Suprapubic skin (tissue), 4 donors: Measurements from ENCODE around the gene TPSB2.

Experiments used
- EP300 ChIP-seq: sonication (generic); formaldehyde crosslinking; IDR thresholded peaks from one replicate; pipeline ENCODE4 v1.6.1; 2017; ENCODE audit warnings: antibody characterized with exemption
- POLR2A ChIP-seq, 2 donors: fragments of 450-650 bp; IDR thresholded peaks; one replicate each; pipeline ENCODE4 v1.6.1; 2017; ENCODE audit warnings: antibody characterized with exemption in 2 of 2, mild to moderate bottlenecking in 2 of 2, moderate library complexity in 2 of 2
- POLR2AphosphoS5 ChIP-seq, 3 donors: sonication (generic); formaldehyde crosslinking; IDR thresholded peaks; one replicate each; pipeline ENCODE4 v1.6.1; 2017; ENCODE audit warnings: antibody characterized with exemption in 3 of 3
- TF ChIP-seq, protein P1 (sequence below), 2 donors: fragments of 200-600 bp in 1 of 2; fragments of 450-650 bp in 1 of 2; sonication (generic) in 1 of 2; IDR thresholded peaks; one replicate each; pipeline ENCODE4 v1.5.1; 2016 to 2019; ENCODE audit warnings: antibody characterized with exemption in 2 of 2, mild to moderate bottlenecking in 1 of 2, moderate library complexity in 1 of 2

DNA sequence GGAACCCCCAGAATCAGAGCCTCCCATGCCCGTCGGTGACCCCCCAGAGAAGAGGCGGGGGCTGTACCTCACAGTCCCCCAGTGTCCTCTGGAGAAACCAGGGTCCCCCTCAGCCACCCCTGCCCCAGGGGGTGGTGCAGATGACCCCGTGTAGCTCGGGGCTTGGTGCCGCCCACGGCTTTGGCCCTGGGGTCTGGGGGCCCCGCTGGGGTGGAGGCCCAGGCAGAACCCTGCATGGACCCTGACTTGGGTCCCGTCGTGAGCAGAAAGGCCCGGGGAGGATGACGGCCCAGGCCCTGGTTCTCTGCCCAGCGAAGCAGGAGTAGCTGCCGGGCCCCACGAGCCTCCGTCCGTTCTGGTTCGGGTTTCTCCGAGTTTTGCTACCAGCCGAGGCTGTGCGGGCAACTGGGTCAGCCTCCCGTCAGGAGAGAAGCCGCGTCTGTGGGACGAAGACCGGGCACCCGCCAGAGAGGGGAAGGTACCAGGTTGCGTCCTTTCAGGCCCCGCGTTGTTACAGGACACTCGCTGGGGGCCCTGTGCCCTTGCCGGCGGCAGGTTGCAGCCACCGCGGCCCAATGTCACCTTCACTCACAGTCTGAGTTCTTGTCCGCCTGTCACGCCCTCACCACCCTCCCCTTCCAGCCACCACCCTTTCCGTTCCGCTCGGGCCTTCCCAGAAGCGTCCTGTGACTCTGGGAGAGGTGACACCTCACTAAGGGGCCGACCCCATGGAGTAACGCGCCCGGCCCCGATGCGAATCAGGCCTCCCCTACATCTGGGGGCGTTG, 8.9 kb downstream of the TPSB2 start:
- TF ChIP-seq, protein P1, sequence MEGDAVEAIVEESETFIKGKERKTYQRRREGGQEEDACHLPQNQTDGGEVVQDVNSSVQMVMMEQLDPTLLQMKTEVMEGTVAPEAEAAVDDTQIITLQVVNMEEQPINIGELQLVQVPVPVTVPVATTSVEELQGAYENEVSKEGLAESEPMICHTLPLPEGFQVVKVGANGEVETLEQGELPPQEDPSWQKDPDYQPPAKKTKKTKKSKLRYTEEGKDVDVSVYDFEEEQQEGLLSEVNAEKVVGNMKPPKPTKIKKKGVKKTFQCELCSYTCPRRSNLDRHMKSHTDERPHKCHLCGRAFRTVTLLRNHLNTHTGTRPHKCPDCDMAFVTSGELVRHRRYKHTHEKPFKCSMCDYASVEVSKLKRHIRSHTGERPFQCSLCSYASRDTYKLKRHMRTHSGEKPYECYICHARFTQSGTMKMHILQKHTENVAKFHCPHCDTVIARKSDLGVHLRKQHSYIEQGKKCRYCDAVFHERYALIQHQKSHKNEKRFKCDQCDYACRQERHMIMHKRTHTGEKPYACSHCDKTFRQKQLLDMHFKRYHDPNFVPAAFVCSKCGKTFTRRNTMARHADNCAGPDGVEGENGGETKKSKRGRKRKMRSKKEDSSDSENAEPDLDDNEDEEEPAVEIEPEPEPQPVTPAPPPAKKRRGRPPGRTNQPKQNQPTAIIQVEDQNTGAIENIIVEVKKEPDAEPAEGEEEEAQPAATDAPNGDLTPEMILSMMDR (IDR thresholded peaks at IDR 0.05) = no peak
- TF ChIP-seq POLR2A (IDR thresholded peaks at IDR 0.05) (no peak), POLR2AphosphoS5 (IDR thresholded peaks at IDR 0.05) (no peak), EP300 (no peak)
